ENCODE results near the gene GIMAP6.

The GIMAP6 gene

DNA sequence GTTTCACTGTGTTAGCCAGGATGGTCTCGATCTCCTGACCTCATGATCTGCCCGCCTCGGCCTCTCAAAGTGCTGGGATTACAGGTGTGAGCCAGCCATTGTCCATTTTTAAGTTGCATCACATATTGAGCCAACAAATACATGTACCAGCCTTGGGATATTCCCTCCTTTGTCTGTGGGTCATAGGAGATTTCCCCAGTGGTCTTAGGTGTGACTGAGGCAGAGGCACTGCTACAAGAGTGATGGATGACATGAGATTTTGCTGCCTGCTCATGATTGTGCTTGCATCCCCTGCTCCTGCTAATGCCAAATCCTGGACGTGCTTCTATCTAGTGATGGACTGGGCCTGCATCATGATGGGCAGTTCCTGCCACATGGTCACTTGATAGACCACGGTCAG is 10.7 kb upstream of the GIMAP6 start:
- TF ChIP-seq, protein P1, sequence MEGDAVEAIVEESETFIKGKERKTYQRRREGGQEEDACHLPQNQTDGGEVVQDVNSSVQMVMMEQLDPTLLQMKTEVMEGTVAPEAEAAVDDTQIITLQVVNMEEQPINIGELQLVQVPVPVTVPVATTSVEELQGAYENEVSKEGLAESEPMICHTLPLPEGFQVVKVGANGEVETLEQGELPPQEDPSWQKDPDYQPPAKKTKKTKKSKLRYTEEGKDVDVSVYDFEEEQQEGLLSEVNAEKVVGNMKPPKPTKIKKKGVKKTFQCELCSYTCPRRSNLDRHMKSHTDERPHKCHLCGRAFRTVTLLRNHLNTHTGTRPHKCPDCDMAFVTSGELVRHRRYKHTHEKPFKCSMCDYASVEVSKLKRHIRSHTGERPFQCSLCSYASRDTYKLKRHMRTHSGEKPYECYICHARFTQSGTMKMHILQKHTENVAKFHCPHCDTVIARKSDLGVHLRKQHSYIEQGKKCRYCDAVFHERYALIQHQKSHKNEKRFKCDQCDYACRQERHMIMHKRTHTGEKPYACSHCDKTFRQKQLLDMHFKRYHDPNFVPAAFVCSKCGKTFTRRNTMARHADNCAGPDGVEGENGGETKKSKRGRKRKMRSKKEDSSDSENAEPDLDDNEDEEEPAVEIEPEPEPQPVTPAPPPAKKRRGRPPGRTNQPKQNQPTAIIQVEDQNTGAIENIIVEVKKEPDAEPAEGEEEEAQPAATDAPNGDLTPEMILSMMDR (IDR thresholded peaks at IDR 0.05; ENCODE audit: borderline replicate concordance, control extremely low read depth, extremely low read depth, insufficient read depth, missing control alignments), result no peak
- DNase-seq (ENCODE audit: low spot score), result no peak
- in situ Hi-C loops (cut with MboI; ENCODE audit: low sequenced_read_pairs, unreplicated experiment), result no loop called here

DNA sequence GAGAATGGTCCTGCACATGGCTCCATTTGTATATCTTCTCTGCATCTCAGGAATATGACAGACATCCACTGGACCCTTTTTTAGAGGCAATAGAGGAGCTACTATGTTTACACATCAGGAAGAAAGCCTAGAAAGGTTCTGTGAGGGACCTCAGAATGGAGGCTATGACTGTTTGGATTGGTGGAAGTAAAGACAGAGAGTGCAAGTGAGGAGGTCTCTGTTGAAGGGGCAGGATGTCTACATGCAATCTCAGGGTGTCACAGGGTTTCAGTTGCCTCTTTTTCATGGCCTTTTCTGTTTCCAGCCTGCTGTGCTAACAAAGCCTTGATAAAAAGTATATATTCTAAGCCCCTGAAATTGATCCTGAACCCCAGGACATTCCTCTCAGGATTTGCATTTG is 9.7 kb upstream of the GIMAP6 start:
- no peak for DNase-seq (ENCODE audit: low spot score)
- TF ChIP-seq, protein P1 (IDR thresholded peaks at IDR 0.05; ENCODE audit: borderline replicate concordance, control extremely low read depth, extremely low read depth, insufficient read depth, missing control alignments), result no peak
- in situ Hi-C loops (cut with MboI; ENCODE audit: low sequenced_read_pairs, unreplicated experiment), result no loop called here

DNA sequence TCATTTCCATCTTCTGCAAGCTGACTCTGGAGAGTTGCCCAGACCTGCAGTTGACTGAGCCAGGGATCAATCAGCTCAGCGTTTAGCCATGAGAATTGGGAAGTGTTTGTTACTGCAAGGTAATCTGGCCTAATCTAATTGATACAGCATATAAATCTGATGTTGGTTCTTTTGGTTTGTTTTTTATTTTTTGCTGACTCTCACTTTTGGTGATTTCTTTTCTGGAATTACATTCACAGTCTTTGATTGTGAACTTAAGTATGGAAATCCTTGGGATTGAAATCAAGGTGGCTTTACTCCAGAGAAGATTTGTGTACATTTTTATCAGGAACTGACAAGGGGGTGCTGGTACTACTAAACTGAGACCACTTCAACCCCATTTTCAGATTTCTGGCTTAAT is 1.7 kb upstream of the GIMAP6 start:
- TF ChIP-seq, protein P1 (IDR thresholded peaks at IDR 0.05; ENCODE audit: borderline replicate concordance, control extremely low read depth, extremely low read depth, insufficient read depth, missing control alignments), result no peak
- DNase-seq (ENCODE audit: low spot score), result no peak
- in situ Hi-C loops (cut with MboI; ENCODE audit: low sequenced_read_pairs, unreplicated experiment), result no loop called here

- DNase-seq (ENCODE audit: low spot score), result no peak
- TF ChIP-seq, protein P1 (IDR thresholded peaks at IDR 0.05; ENCODE audit: borderline replicate concordance, control extremely low read depth, extremely low read depth, insufficient read depth, missing control alignments), result no peak
- in situ Hi-C loops (cut with MboI; ENCODE audit: low sequenced_read_pairs, unreplicated experiment), result no loop called here
Observed at GRCh38 chr7:150631084-150631826, 930 bp downstream of the GIMAP6 start.

GRCh38 chr7:150629347-150629746 is 2.8 kb downstream of the GIMAP6 start:
- no peak for DNase-seq (ENCODE audit: low spot score)
- TF ChIP-seq, protein P1 (IDR thresholded peaks at IDR 0.05; ENCODE audit: borderline replicate concordance, control extremely low read depth, extremely low read depth, insufficient read depth, missing control alignments), result no peak
- in situ Hi-C loops (cut with MboI; ENCODE audit: low sequenced_read_pairs, unreplicated experiment), result no loop called here

DNA sequence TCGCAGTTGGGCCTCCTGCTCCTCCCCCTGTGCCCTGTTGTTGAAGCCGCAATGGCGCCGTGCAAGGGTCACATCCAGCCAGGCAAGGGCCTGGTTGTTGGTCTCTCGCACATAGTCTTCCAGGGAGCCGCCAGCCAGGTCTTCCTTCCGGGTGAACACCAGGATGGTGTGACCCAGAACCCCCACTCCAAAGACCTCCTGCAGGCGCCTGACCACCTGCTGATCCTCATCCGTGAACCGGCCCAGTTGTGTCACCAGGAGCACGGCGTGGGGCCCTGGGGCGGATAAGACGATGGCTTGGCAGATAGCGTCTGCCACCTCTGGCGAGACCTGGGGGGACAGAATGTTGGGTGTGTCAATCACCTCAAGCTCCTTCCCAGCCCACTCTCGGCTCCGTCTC is 4.2 kb downstream of the GIMAP6 start:
- in situ Hi-C loops (cut with MboI; ENCODE audit: low sequenced_read_pairs, unreplicated experiment), result no loop called here
- TF ChIP-seq, protein P1 (IDR thresholded peaks at IDR 0.05; ENCODE audit: borderline replicate concordance, control extremely low read depth, extremely low read depth, insufficient read depth, missing control alignments), result no peak
- DNase-seq (ENCODE audit: low spot score), result no peak

All from GM13976 (cell line).